ENCODE results near the gene NAP1L5.

The NAP1L5 gene

GRCh38 chr4:88681209-88681608 is 16.4 kb downstream of the NAP1L5 start:
- TF ChIP-seq CTCF (conservative IDR thresholded peaks at IDR 0.05; ENCODE audit: low read length) (no peak), EZH2phosphoT487 (IDR thresholded peaks at IDR 0.05; ENCODE audit: borderline replicate concordance) (no peak)
- no peaks in the 10 kb centered on the region for H3K27me3 ChIP-seq (ENCODE audit: insufficient read depth, low read length, poor library complexity, severe bottlenecking)
- H3K4me1 ChIP-seq (ENCODE audit: insufficient read depth, low read length, poor library complexity, severe bottlenecking) = no peaks in the 10 kb centered on the region
- no peak overlapping the region for H2AFZ ChIP-seq (ENCODE audit: low read length)
- no peaks in the 10 kb centered on the region for H3F3A ChIP-seq (ENCODE audit: low read depth)
- H4K20me1 ChIP-seq (ENCODE audit: insufficient read depth, low read length, poor library complexity, severe bottlenecking) = no peaks in the 10 kb centered on the region
- peaks cover 48% of the 10 kb centered on the region; the same call in 1 of the 2 replicates for H3K36me3 ChIP-seq (ENCODE audit: insufficient read depth, low read length)
- H3K9me2 ChIP-seq (replicated peaks; ENCODE audit: low read depth, low read length) = no peaks in the 10 kb centered on the region
- H3K9ac ChIP-seq (ENCODE audit: low read depth, low read length, poor library complexity, severe bottlenecking) = no peak overlapping the region
- no peaks in the 10 kb centered on the region for H3K79me2 ChIP-seq (ENCODE audit: insufficient read depth, low read length)
- H3K9me3 ChIP-seq (ENCODE audit: insufficient read depth, low read depth, low read length) = no peaks in the 10 kb centered on the region; the same call in 1 of the 2 replicates
- no peak overlapping the region for H3K4me2 ChIP-seq (ENCODE audit: low read depth, low read length, poor library complexity, severe bottlenecking)
- H3K4me3 ChIP-seq (ENCODE audit: low read length, poor library complexity, severe bottlenecking) = no peak overlapping the region

GRCh38 chr4:88675543-88675942 is 22.1 kb downstream of the NAP1L5 start:
- no peaks in the 10 kb centered on the region for H3K4me1 ChIP-seq (ENCODE audit: insufficient read depth, low read length, poor library complexity, severe bottlenecking)
- H3K9me3 ChIP-seq (ENCODE audit: insufficient read depth, low read depth, low read length) = no peaks in the 10 kb centered on the region
- H3K9ac ChIP-seq (ENCODE audit: low read depth, low read length, poor library complexity, severe bottlenecking) = no peak overlapping the region
- H3K79me2 ChIP-seq (ENCODE audit: insufficient read depth, low read length) = no peaks in the 10 kb centered on the region
- no peaks in the 10 kb centered on the region for H3F3A ChIP-seq (ENCODE audit: low read depth)
- H2AFZ ChIP-seq (ENCODE audit: low read length) = no peak overlapping the region
- peaks cover 36% of the 10 kb centered on the region; the same call in 1 of the 2 replicates for H3K36me3 ChIP-seq (ENCODE audit: insufficient read depth, low read length)
- no peaks in the 10 kb centered on the region for H3K9me2 ChIP-seq (replicated peaks; ENCODE audit: low read depth, low read length)
- H3K27me3 ChIP-seq (ENCODE audit: insufficient read depth, low read length, poor library complexity, severe bottlenecking) = no peaks in the 10 kb centered on the region
- no peaks in the 10 kb centered on the region for H4K20me1 ChIP-seq (ENCODE audit: insufficient read depth, low read length, poor library complexity, severe bottlenecking)
- TF ChIP-seq CTCF (conservative IDR thresholded peaks at IDR 0.05; ENCODE audit: low read length) (no peak), EZH2phosphoT487 (IDR thresholded peaks at IDR 0.05; ENCODE audit: borderline replicate concordance) (no peak)
- H3K4me3 ChIP-seq (ENCODE audit: low read length, poor library complexity, severe bottlenecking) = no peak overlapping the region
- no peak overlapping the region for H3K4me2 ChIP-seq (ENCODE audit: low read depth, low read length, poor library complexity, severe bottlenecking)

GRCh38 chr4:88674979-88675378 is 22.6 kb downstream of the NAP1L5 start:
- H3F3A ChIP-seq (ENCODE audit: low read depth) = no peaks in the 10 kb centered on the region
- H4K20me1 ChIP-seq (ENCODE audit: insufficient read depth, low read length, poor library complexity, severe bottlenecking) = no peaks in the 10 kb centered on the region
- no peaks in the 10 kb centered on the region for H3K27me3 ChIP-seq (ENCODE audit: insufficient read depth, low read length, poor library complexity, severe bottlenecking)
- no peak overlapping the region for H2AFZ ChIP-seq (ENCODE audit: low read length)
- no peaks in the 10 kb centered on the region for H3K9me3 ChIP-seq (ENCODE audit: insufficient read depth, low read depth, low read length)
- H3K4me1 ChIP-seq (ENCODE audit: insufficient read depth, low read length, poor library complexity, severe bottlenecking) = no peaks in the 10 kb centered on the region
- no peak for TF ChIP-seq EZH2phosphoT487 (IDR thresholded peaks at IDR 0.05; ENCODE audit: borderline replicate concordance)
- TF ChIP-seq CTCF (conservative IDR thresholded peaks at IDR 0.05; ENCODE audit: low read length) = no peak
- H3K4me2 ChIP-seq (ENCODE audit: low read depth, low read length, poor library complexity, severe bottlenecking) = no peak overlapping the region
- no peak overlapping the region for H3K9ac ChIP-seq (ENCODE audit: low read depth, low read length, poor library complexity, severe bottlenecking)
- H3K79me2 ChIP-seq (ENCODE audit: insufficient read depth, low read length) = no peaks in the 10 kb centered on the region
- peaks cover 31% of the 10 kb centered on the region; the same call in 1 of the 2 replicates for H3K36me3 ChIP-seq (ENCODE audit: insufficient read depth, low read length)
- no peaks in the 10 kb centered on the region for H3K9me2 ChIP-seq (replicated peaks; ENCODE audit: low read depth, low read length)
- no peak overlapping the region for H3K4me3 ChIP-seq (ENCODE audit: low read length, poor library complexity, severe bottlenecking)
